ENCODE results near the gene TMPRSS7.
A peak's percentile ranks its signal among the peaks of the same experiment; 100 is the strongest.

Gene TMPRSS7, protein sequence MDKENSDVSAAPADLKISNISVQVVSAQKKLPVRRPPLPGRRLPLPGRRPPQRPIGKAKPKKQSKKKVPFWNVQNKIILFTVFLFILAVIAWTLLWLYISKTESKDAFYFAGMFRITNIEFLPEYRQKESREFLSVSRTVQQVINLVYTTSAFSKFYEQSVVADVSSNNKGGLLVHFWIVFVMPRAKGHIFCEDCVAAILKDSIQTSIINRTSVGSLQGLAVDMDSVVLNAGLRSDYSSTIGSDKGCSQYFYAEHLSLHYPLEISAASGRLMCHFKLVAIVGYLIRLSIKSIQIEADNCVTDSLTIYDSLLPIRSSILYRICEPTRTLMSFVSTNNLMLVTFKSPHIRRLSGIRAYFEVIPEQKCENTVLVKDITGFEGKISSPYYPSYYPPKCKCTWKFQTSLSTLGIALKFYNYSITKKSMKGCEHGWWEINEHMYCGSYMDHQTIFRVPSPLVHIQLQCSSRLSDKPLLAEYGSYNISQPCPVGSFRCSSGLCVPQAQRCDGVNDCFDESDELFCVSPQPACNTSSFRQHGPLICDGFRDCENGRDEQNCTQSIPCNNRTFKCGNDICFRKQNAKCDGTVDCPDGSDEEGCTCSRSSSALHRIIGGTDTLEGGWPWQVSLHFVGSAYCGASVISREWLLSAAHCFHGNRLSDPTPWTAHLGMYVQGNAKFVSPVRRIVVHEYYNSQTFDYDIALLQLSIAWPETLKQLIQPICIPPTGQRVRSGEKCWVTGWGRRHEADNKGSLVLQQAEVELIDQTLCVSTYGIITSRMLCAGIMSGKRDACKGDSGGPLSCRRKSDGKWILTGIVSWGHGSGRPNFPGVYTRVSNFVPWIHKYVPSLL

DNA sequence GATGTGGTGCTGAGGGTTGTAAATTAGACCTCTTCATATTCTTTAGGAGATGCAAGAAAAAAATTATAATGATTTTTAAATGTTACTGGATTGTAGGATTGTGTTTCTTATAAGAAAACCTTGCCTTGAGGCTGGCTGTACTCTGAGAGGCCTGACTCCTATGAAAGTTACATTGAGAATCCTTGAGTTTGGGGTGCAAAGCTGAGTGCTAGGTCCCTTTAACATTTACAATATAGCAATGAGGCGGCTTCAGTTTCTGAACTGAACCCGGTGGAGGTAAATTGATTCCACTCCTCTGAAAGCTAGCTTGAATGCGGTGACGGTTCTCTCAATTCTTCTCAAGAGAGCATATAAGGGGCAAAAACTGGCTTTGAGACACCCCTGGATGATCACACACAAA, at the start of gene TMPRSS7:
Gene TMPRSS7 (plus strand): TSS at position 301 of the 400 bp plus-strand sequence. CDS start 110 bp downstream, outside the sequence.
- no peak for DNase-seq

DNA sequence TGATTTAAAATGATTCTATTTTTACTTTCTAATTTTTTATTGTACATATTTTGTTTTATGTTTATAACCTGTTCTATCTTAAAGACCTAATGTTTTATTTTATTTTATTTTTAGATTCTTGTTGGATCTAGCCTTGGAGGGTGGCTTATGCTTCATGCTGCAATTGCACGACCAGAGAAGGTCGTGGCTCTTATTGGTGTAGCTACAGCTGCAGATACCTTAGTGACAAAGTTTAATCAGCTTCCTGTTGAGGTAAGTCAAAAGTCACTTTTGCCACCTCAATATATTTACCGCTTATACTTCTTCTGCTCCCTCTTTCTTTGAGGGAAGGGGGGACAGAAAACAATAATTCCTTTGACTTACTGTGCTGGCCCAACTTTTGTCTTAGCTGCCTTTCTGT, 47.7 kb upstream of the TMPRSS7 start:
- DNase-seq, result no peak

DNA sequence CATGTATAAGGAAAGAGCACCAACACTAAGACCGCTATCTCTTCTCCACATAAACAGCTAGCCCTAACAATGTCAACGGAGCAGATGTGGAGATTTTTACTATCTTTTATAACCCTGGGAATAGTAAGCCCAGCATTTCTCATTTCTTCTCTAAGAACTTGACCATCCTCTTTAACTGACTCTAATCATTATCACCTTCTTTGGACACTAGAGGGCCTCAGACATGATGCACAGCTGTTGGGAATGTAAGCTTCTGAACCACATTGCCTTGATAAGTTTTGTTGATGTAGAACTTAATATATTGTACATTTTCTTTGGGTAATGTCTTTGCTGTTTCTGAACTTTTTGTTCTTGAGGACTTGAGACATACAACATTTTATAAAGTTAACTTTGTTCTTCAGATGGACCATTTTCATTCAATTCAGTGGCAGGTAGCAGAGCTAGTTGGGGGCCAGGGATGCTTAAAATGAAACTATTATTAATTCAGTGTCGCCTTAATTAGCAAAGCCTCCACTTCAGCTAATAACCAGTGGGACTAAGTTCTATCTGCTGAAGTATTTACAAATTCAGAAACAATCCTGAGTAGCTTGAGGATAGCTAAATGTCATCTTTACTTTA, 45.4 kb upstream of the TMPRSS7 start:
- peak; percentile 41 for DNase-seq

GRCh38 chr3:111993038-111993437, 41.5 kb upstream of the TMPRSS7 start:
- no peak for DNase-seq

- DNase-seq, result no peak
Measured at GRCh38 chr3:111998636-111999483, 35.7 kb upstream of the TMPRSS7 start, which contains the start of gene TAGLN3. TAGLN3 (plus strand) TSS chr3:111998922; CDS start chr3:111999423, 501 bp downstream.

- DNase-seq, result no peak
Measured at GRCh38 chr3:111999484-112000324, 34.8 kb upstream of the TMPRSS7 start.

- DNase-seq, result no peak
Measured at GRCh38 chr3:112000367-112000771, 34.2 kb upstream of the TMPRSS7 start.

GRCh38 chr3:112000966-112001365, 33.6 kb upstream of the TMPRSS7 start:
- no peak for DNase-seq

- DNase-seq, result no peak
Measured at GRCh38 chr3:112001526-112001925, 33.0 kb upstream of the TMPRSS7 start.

GRCh38 chr3:112002096-112002971, 32.2 kb upstream of the TMPRSS7 start:
- DNase-seq, result peak; percentile 63

- DNase-seq, result no peak
Measured at GRCh38 chr3:112003321-112004080, 31.0 kb upstream of the TMPRSS7 start.

DNA sequence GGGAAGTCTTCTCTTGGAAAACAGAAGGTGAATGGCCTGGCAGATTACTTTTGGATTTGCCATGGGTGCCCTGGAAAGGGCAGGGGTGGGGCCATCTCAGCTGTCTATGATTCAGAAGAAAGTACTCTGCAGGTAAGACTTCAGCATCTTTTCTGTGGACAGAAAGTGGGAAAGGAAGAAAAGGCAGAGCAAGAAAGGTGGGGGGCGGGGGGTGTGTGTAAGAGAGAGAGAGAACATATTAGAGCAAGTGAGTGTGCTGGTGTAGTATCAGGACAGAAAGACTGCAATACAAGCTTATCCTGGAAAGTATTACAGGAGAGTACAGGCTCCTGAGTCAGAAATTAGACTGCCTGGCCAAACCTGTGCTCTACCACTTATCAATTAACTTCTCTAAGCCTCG, 30.3 kb upstream of the TMPRSS7 start:
- no peak for DNase-seq

DNA sequence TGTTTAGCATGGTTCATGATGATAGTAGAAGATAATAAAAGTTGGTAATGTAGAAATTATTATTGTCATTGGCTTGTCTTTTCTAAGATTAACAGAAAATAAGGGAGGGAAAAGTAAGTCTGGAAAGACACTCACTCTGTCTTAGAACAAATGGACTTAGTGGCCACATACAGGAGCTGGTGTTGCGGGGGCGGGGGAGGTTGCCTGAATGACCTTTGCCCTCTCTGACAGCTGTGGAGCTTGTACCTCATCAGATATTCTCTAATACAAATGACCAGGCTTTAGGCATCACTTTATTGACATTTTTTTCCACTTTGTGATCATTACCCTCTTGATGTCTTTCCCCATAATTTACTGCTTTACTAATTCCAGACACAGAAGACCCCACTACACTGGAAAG, 29.9 kb upstream of the TMPRSS7 start:
- DNase-seq, result no peak

- peak; percentile 29 for DNase-seq
Measured at GRCh38 chr3:112005091-112005672, 29.4 kb upstream of the TMPRSS7 start.

DNA sequence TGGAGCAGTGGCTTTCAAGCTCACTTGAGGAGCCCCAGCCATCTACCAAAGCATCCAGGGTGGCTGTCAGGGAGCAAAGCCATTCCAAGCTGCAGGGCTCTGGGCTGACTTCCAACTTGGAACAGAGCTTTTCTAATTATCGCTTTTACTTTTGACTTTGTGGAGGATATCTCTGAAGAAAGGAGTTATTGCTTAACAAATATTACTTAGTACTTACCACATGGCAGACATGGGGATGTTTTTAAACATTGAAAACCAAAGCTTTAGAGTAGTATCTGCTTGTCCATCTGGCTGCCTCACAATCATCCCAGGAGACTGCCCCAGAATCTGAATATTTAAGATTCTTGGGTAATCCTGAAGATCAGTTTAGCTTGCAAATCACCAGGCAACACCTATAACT, 26.9 kb upstream of the TMPRSS7 start:
- peak; percentile 25 for DNase-seq

GRCh38 chr3:112009670-112010069, 24.9 kb upstream of the TMPRSS7 start:
- DNase-seq, result no peak

GRCh38 chr3:112010636-112011035, 23.9 kb upstream of the TMPRSS7 start:
- DNase-seq, result no peak

GRCh38 chr3:112011376-112011940, 23.1 kb upstream of the TMPRSS7 start:
- DNase-seq, result no peak
